GM18505 (cell line): Measurements from ENCODE around the gene STARD3NL.

ENCODE experiments used
- ATAC-seq: cut with Tn5 transposase; IDR thresholded peaks from one replicate; pipeline ENCODE4 v1.9.1; 2021; ENCODE audit not compliant: unreplicated experiment
- POLR2A ChIP-seq: IDR thresholded peaks from 4 replicates; pipeline ENCODE4 v1.6.1; 2011; ENCODE audit warnings: borderline replicate concordance; ENCODE audit not compliant: insufficient read depth, insufficient read length; ENCODE audit errors: extremely low read depth

Gene STARD3NL

GRCh38 chr7:38190011-38190410, 12.0 kb downstream of the STARD3NL start:
- no peak for ATAC-seq
- no peak for TF ChIP-seq POLR2A

- no peak for TF ChIP-seq POLR2A
- no peak for ATAC-seq
These were observed 13.7 kb downstream of the STARD3NL start for GRCh38 chr7:38191791-38192190.

DNA sequence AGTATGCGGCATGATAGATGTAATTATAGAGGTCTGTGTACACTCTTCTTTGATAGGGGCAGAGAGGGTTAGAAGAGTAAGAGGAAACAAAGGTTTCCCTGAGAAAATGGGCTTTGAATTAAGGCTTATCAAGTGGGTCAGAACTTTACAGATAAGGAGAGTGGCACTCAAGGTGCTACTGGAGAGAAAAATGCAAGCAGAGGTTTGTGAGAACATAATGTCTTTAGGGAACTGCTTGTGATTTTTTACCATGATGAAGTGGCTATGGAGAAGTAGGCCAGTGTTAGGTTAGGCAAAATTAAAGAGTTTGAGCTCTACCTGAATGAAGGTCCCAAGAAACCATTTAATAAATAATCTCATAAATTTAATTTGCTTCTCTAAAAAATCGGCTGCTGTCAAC, 14.3 kb downstream of the STARD3NL start:
- no peak for TF ChIP-seq POLR2A
- ATAC-seq = no peak

GRCh38 chr7:38195804-38196595, 18.0 kb downstream of the STARD3NL start:
- ATAC-seq = no peak
- no peak for TF ChIP-seq POLR2A

GRCh38 chr7:38198366-38198765, 20.3 kb downstream of the STARD3NL start:
- no peak for TF ChIP-seq POLR2A
- ATAC-seq = no peak

DNA sequence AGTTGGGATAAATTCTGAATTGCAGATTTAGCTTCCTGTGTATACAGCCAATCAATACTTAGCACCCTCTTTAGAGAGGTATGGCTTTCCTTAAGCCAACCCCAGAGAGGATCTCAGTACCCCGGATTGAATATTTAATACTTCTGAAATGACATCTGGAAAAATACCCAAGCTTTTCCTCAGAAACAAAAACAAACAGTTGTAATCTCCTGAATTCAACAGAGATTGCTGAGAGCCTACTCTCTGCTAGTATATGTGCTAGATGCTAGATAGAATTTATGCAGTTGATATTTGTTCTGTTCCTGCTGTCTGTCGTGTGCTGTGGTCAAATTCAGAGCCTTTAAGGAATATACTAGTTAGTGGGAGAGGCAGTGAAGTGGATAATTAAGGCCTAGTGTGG, 21.1 kb downstream of the STARD3NL start:
- TF ChIP-seq POLR2A = no peak
- ATAC-seq = no peak

DNA sequence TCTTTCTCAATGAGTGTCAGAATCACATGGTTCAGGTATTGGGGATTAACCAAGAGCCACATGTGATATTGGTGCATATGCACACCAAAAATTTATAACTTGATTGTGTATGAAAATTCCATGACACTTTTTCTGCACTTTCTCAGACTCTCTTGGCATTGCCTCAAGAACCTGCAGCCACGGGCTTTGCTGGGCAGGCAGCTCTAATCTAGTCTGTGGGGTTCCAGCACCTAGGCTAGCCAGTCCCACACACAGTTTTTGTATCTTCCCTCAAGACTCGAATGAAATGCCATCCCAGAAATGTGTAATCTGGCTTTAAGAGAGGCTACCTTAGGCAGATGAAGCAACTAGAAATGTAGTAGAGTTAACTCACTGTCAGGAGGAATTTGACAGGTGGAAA, 21.7 kb downstream of the STARD3NL start:
- TF ChIP-seq POLR2A = no peak
- ATAC-seq = no peak

DNA sequence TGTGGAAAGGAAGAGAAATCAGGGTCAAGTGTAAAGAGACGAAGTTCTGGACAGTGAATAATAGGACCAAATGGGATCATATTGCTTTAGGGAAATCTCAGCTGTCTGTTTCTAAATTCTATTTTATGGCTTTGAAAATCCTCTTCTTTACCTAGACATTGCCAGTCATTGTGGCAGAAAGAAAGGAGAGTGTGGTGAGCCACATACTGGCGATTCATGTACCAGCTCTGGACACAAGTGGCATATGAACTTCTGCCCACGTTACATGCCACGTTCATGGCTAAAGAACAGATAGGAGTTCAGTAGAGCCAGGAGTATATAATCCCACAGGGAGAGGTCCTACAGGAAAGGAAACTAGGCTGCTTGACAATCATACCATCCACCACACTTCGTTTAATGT, 28.0 kb downstream of the STARD3NL start:
- no peak for ATAC-seq
- TF ChIP-seq POLR2A = no peak

DNA sequence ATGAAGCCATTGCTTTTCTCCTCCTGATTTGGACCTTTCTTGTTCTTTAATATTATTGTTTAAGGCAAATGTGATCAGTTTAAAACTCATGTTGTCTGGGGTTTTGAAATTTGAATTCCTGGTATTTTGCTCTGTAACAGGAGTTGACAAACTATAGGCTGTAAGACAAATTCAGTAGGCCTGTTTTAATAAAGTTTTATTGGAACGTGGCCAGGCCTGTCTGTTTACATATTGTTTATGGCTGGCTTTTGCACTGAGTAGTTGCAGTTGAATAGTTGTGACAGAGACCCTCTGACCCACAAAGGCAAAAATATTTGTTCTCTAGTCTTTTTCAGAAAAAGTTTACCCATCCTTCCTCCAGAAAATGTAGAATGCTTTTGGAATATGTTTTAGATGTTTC, 29.8 kb downstream of the STARD3NL start:
- no peak for ATAC-seq

DNA sequence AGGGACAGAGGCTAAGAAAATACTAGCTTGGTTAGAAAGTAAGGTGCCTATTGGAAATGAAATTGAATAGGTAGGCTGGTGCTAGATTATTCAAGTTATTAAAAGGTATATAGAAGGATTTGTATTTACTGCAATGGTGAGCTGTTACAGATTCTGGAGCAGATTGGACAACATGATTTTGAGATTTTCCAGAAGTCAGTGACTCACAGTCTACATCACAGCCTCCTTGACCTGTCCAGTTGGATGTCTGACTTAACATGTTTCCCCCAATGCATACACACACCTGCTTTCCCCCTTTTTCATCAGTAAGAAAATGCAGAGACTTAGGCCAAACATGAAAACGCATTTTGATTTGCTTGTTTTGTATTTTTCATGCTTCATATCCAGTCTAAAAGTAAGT, 33.4 kb downstream of the STARD3NL start:
- no peak for ATAC-seq
- TF ChIP-seq POLR2A = no peak

More for the DNA sequence above, 29.8 kb downstream of the STARD3NL start:
- no peak for TF ChIP-seq POLR2A

- no peak for ATAC-seq
- TF ChIP-seq POLR2A = no peak
These were observed 33.9 kb downstream of the STARD3NL start for GRCh38 chr7:38211940-38212339.

DNA sequence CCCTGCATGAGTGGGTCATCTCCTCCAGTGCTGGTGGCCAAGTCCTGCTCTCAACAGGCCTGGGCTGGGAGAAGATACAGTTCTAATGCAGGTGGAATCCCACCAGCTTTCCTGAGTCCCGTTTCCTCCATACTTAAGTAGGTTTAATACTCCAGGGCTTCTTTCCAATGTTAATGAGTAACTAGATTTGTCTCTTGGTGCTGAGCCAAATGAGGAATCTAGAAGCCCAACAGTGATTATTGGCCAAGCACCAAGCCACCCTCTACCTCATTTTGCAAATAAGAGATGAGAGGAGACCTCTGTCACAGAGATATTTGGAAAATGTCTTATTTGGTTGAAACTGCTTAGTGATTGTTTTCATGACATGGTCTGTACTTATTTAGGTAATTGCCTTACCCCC, 37.1 kb downstream of the STARD3NL start:
- TF ChIP-seq POLR2A = no peak
- ATAC-seq = no peak

GRCh38 chr7:38215735-38216670, 38.0 kb downstream of the STARD3NL start:
- no peak for TF ChIP-seq POLR2A
- peak; percentile 84 for ATAC-seq

- TF ChIP-seq POLR2A = no peak
- ATAC-seq = no peak
These were observed 39.6 kb downstream of the STARD3NL start for GRCh38 chr7:38217672-38218071.
